Measurements from ENCODE around the gene PTPN3. TPM values are rescaled to one million over a fixed set of nuclear protein-coding genes. Genes with fewer than 3 reads are reported as not detected.

The PTPN3 gene
- total RNA-seq, 1 experiment from 2014 or later: 20.8 TPM

GRCh38 chr9:109488351-109488750, 9.8 kb downstream of the PTPN3 start:
- H3K36me3 ChIP-seq (ENCODE audit: control insufficient read depth in 1 of 2, insufficient read depth in 2 of 2, low read length in 2 of 2): no peaks in the 10 kb centered on the region
- ChIA-PET CTCF (no interaction called here), POLR2A (no interaction called here), RAD21 (ENCODE audit: low non-redundant PET in 1 of 2, low total read pairs in 2 of 2, uncharacterized antibody in 2 of 2, unreplicated experiment in 2 of 2) (no interaction called here)
- no peaks in the 10 kb centered on the region for H3K9me3 ChIP-seq (ENCODE audit: control insufficient read depth in 1 of 2, insufficient read depth in 1 of 2, low read depth in 1 of 2, low read length in 2 of 2)
- H3K9me2 ChIP-seq (ENCODE audit: insufficient read depth): no peaks in the 10 kb centered on the region
- peaks cover 14 to 24% of the 10 kb centered on the region in 2 experiments for H3K4me1 ChIP-seq (ENCODE audit: control insufficient read depth in 1 of 2, insufficient read depth in 2 of 2, low read length in 2 of 2)
- DNase-seq (ENCODE audit: low read depth, low spot score): no peak
- H4K20me1 ChIP-seq (ENCODE audit: insufficient read depth): no peaks in the 10 kb centered on the region
- intact Hi-C loops (cut with micrococcal nuclease): no loop called here
- no peak overlapping the region for H3K4me2 ChIP-seq (ENCODE audit: low read length)
- no peak for ATAC-seq
- peaks cover 61% of the 10 kb centered on the region for H3K79me2 ChIP-seq (ENCODE audit: insufficient read depth, low read length)
- H3K9ac ChIP-seq (ENCODE audit: low read length): no peak overlapping the region
- H3K27ac ChIP-seq (ENCODE audit: low read depth, low read length): no peak overlapping the region
- no peak overlapping the region for H3K4me3 ChIP-seq (replicated peaks in 1 of 2; ENCODE audit: low read depth in 1 of 2, low read length in 2 of 2)
- no peak overlapping the region for H2AFZ ChIP-seq (ENCODE audit: low read depth, low read length, poor library complexity, severe bottlenecking)
- TF ChIP-seq TCF7L2 (IDR thresholded peaks at IDR 0.05; ENCODE audit: borderline replicate concordance, extremely low read depth, insufficient read depth, insufficient read length) (no peak), EZH2phosphoT487 (IDR thresholded peaks at IDR 0.05; ENCODE audit: borderline replicate concordance) (no peak), CBX3 (IDR thresholded peaks at IDR 0.05; ENCODE audit: low read depth) (no peak), ZFX (IDR thresholded peaks at IDR 0.05) (no peak), ELF1 (IDR thresholded peaks at IDR 0.05; ENCODE audit: borderline replicate concordance, low read depth) (no peak), EZH2 (IDR thresholded peaks at IDR 0.05) (no peak), SP1 (IDR thresholded peaks at IDR 0.05; ENCODE audit: low read depth) (no peak), EGR1 (IDR thresholded peaks at IDR 0.05; ENCODE audit: low read depth) (no peak), POLR2A (IDR thresholded peaks at IDR 0.05; ENCODE audit: borderline replicate concordance, extremely low read depth, insufficient read depth, insufficient read length) (no peak), SRF (IDR thresholded peaks at IDR 0.05; ENCODE audit: low read depth) (no peak)
- TF ChIP-seq, protein P1, sequence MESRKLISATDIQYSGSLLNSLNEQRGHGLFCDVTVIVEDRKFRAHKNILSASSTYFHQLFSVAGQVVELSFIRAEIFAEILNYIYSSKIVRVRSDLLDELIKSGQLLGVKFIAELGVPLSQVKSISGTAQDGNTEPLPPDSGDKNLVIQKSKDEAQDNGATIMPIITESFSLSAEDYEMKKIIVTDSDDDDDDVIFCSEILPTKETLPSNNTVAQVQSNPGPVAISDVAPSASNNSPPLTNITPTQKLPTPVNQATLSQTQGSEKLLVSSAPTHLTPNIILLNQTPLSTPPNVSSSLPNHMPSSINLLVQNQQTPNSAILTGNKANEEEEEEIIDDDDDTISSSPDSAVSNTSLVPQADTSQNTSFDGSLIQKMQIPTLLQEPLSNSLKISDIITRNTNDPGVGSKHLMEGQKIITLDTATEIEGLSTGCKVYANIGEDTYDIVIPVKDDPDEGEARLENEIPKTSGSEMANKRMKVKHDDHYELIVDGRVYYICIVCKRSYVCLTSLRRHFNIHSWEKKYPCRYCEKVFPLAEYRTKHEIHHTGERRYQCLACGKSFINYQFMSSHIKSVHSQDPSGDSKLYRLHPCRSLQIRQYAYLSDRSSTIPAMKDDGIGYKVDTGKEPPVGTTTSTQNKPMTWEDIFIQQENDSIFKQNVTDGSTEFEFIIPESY (IDR thresholded peaks at IDR 0.05; ENCODE audit: extremely low read depth, insufficient replicate concordance, low read length): no peak
- TF ChIP-seq, protein P2, sequence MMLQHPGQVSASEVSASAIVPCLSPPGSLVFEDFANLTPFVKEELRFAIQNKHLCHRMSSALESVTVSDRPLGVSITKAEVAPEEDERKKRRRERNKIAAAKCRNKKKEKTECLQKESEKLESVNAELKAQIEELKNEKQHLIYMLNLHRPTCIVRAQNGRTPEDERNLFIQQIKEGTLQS (IDR thresholded peaks at IDR 0.05): no peak
- no TSS peak for BruUV-seq (replicated peaks)
- no peaks in the 10 kb centered on the region for H3K27me3 ChIP-seq (ENCODE audit: insufficient read depth, low read length)

Measured in HCT116 (cell line).